Measurements from ENCODE around the gene FERD3L. TPM values are rescaled to one million over a fixed set of nuclear protein-coding genes. Genes with fewer than 3 reads are reported as not detected.

The FERD3L gene
- total and polyA plus RNA-seq, 8 donors = not detected

- H3K36me3 ChIP-seq = no peaks in the 10 kb centered on the region
- peaks cover 0 to 69% (median 17%) of the 10 kb centered on the region in 4 donors for H3K27me3 ChIP-seq
- intact Hi-C loops (cut with DNase I) = no loop called here
- no peaks in the 10 kb centered on the region for H3K9me3 ChIP-seq
- TF ChIP-seq, protein P1, sequence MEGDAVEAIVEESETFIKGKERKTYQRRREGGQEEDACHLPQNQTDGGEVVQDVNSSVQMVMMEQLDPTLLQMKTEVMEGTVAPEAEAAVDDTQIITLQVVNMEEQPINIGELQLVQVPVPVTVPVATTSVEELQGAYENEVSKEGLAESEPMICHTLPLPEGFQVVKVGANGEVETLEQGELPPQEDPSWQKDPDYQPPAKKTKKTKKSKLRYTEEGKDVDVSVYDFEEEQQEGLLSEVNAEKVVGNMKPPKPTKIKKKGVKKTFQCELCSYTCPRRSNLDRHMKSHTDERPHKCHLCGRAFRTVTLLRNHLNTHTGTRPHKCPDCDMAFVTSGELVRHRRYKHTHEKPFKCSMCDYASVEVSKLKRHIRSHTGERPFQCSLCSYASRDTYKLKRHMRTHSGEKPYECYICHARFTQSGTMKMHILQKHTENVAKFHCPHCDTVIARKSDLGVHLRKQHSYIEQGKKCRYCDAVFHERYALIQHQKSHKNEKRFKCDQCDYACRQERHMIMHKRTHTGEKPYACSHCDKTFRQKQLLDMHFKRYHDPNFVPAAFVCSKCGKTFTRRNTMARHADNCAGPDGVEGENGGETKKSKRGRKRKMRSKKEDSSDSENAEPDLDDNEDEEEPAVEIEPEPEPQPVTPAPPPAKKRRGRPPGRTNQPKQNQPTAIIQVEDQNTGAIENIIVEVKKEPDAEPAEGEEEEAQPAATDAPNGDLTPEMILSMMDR (IDR thresholded peaks at IDR 0.05) = no peak
- peak overlapping the region in 2 of 4 donors; percentile 25 to 36 for H3K4me3 ChIP-seq
- ATAC-seq (peak in 2 of 4 donors; percentile 11 to 36), FAIRE-seq (no peak), DNase-seq (peak in 2 of 6 donors; percentile 43 to 52)
- 4% methylated on average over 49 of the region's 49 CpGs for WGBS, 2 donors
- no peak overlapping the region for H3K27ac ChIP-seq
- peaks cover 0 to 3% (median 0%) of the 10 kb centered on the region in 3 donors for H3K4me1 ChIP-seq
These were observed 38.8 kb downstream of the FERD3L start for GRCh38 chr7:19106241-19107080.

GRCh38 chr7:19105546-19105945, 39.7 kb downstream of the FERD3L start:
- H3K27ac ChIP-seq = no peak overlapping the region
- peaks cover 0 to 68% (median 15%) of the 10 kb centered on the region in 4 donors for H3K27me3 ChIP-seq
- no peaks in the 10 kb centered on the region for H3K36me3 ChIP-seq
- DNase-seq = no peak
- TF ChIP-seq, protein P1 (IDR thresholded peaks at IDR 0.05) = no peak
- H3K9me3 ChIP-seq = no peaks in the 10 kb centered on the region
- H3K4me1 ChIP-seq = peaks cover 0 to 3% (median 0%) of the 10 kb centered on the region in 3 donors
- no peak overlapping the region for H3K4me3 ChIP-seq
- FAIRE-seq = no peak
- 13 to 21% methylated on average over 4 of the region's 4 CpGs for WGBS, 2 donors
- ATAC-seq = no peak
- intact Hi-C loops (cut with DNase I) = no loop called here

- DNase-seq (no peak), ATAC-seq (no peak), FAIRE-seq (no peak)
- WGBS, 2 donors = 38 to 46% methylated on average over 4 of the region's 4 CpGs
- intact Hi-C loops (cut with DNase I) = no loop called here
- Histone ChIP-seq H3K4me3 (no peak overlapping the region), H3K36me3 (no peaks in the 10 kb centered on the region), H3K9me3 (no peaks in the 10 kb centered on the region), H3K27me3 (peaks cover 0 to 62% (median 13%) of the 10 kb centered on the region in 4 donors), H3K27ac (no peak overlapping the region), H3K4me1 (peaks cover 0 to 3% (median 0%) of the 10 kb centered on the region in 3 donors)
- TF ChIP-seq, protein P1 (IDR thresholded peaks at IDR 0.05) = no peak
These were observed 40.4 kb downstream of the FERD3L start for GRCh38 chr7:19104811-19105210.

GRCh38 chr7:19102884-19103283, 42.3 kb downstream of the FERD3L start:
- H3K4me1 ChIP-seq = peaks cover 0 to 3% (median 0%) of the 10 kb centered on the region in 3 donors
- intact Hi-C loops (cut with DNase I) = no loop called here
- H3K9me3 ChIP-seq = no peaks in the 10 kb centered on the region
- no peak for FAIRE-seq
- TF ChIP-seq, protein P1 (IDR thresholded peaks at IDR 0.05) = no peak
- H3K36me3 ChIP-seq = no peaks in the 10 kb centered on the region
- ATAC-seq = no peak
- H3K4me3 ChIP-seq = no peak overlapping the region
- H3K27me3 ChIP-seq = peaks cover 0 to 58% (median 13%) of the 10 kb centered on the region in 4 donors
- WGBS, 2 donors = 56 to 63% methylated on average over 4 of the region's 4 CpGs
- DNase-seq = no peak
- H3K27ac ChIP-seq = no peak overlapping the region

GRCh38 chr7:19101909-19102308, 43.3 kb downstream of the FERD3L start:
- H3K4me3 ChIP-seq = no peak overlapping the region
- no peaks in the 10 kb centered on the region for H3K9me3 ChIP-seq
- ATAC-seq (no peak), FAIRE-seq (no peak), DNase-seq (no peak)
- no peaks in the 10 kb centered on the region for H3K36me3 ChIP-seq
- peaks cover 0 to 2% (median 0%) of the 10 kb centered on the region in 3 donors for H3K4me1 ChIP-seq
- H3K27me3 ChIP-seq = peaks cover 0 to 54% (median 12%) of the 10 kb centered on the region in 4 donors
- intact Hi-C loops (cut with DNase I) = no loop called here
- no peak overlapping the region for H3K27ac ChIP-seq
- TF ChIP-seq, protein P1 (IDR thresholded peaks at IDR 0.05) = no peak
- WGBS, 2 donors = 34 to 45% methylated on average over 2 of the region's 2 CpGs

All from pancreas (tissue), 10 donors.